Mammary epithelial cell (primary cell): ENCODE data around the gene SLC25A25.

Source experiments
- CTCF ChIP-seq, 2 donors: IDR thresholded peaks in 1 of 2; conservative IDR thresholded peaks in 1 of 2; 2 replicates each; pipeline ENCODE4 v1.5.1; 2011 to 2012; ENCODE audit warnings: inconsistent platforms in 2 of 2, low read length in 2 of 2, mild to moderate bottlenecking in 2 of 2, control low read depth in 1 of 2, low read depth in 1 of 2; ENCODE audit not compliant: insufficient read depth in 1 of 2; ENCODE audit errors: extremely low read depth in 1 of 2
- EZH2 ChIP-seq: IDR thresholded peaks from 2 replicates; pipeline ENCODE4 v1.6.1; 2012; ENCODE audit warnings: low read length, inconsistent platforms, borderline replicate concordance

DNA sequence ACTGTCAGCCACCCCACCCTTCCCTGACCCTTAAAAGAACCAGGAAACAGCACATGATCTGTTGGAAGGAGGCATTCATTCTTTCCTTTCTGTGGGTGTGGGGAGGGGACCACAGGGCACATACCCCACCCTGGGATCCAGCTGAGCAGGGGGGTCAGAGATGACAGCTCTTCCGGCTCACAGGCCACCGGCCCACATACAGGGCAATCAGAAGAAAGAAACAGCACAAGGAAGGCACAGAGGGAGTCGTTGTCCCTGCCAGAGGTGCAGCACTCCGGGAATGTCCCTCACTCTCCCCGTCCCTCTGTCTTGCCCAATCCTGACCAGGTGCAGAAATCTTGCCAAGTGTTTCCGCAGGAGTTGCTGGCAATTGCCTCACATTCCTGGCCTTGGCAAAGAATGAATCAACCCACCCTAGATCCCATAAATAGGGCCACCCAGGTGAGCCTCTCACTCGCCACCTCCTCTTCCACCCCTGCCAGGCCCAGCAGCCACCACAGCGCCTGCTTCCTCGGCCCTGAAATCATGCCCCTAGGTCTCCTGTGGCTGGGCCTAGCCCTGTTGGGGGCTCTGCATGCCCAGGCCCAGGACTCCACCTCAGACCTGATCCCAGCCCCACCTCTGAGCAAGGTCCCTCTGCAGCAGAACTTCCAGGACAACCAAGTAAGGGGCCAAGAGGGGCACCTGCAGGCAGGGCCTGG lies 81.1 kb downstream of the SLC25A25 start, which contains the start of gene LCN2:
- TF ChIP-seq CTCF (conservative IDR thresholded peaks at IDR 0.05 in 1 of 2, IDR thresholded peaks at IDR 0.05 in 1 of 2; ENCODE audit: extremely low read depth in 1 of 2, insufficient read depth in 1 of 2, low read depth in 1 of 2, low read length in 2 of 2) (no peak), EZH2 (no peak)
